Fibroblast of the aortic adventitia (primary cell): ENCODE measurements around the gene DHX38. TPM values are rescaled to one million over a fixed set of nuclear protein-coding genes. Genes with fewer than 3 reads are reported as not detected.

Source experiments
- DNase-seq: peaks from one replicate; pipeline ENCODE4 v3.0.0-alpha.2; 2010; ENCODE audit warnings: low read depth
- H3K4me3 ChIP-seq: 2 replicates; pipeline ENCODE4 v1.5.1; 2011; ENCODE audit warnings: low read depth, mild to moderate bottlenecking, control low read depth, low read length, moderate library complexity
- total RNA-seq: library from RNA; depleted of rRNA; stranded (reverse); fragments of >200 nt; gene quantifications from 2 replicates; pipeline ENCODE4 v1.2.3, GENCODE V29; 2012; ENCODE audit warnings: low replicate concordance
- TF ChIP-seq, protein P1 (sequence below): IDR thresholded peaks from 2 replicates; pipeline ENCODE4 v1.5.1; 2011; ENCODE audit warnings: mild to moderate bottlenecking, low read length, control low read depth, inconsistent platforms; ENCODE audit not compliant: insufficient read depth

DHX38 gene
- total RNA-seq, 1 donor: 39.1 TPM

- no peak overlapping the region for H3K4me3 ChIP-seq
- TF ChIP-seq, protein P1, sequence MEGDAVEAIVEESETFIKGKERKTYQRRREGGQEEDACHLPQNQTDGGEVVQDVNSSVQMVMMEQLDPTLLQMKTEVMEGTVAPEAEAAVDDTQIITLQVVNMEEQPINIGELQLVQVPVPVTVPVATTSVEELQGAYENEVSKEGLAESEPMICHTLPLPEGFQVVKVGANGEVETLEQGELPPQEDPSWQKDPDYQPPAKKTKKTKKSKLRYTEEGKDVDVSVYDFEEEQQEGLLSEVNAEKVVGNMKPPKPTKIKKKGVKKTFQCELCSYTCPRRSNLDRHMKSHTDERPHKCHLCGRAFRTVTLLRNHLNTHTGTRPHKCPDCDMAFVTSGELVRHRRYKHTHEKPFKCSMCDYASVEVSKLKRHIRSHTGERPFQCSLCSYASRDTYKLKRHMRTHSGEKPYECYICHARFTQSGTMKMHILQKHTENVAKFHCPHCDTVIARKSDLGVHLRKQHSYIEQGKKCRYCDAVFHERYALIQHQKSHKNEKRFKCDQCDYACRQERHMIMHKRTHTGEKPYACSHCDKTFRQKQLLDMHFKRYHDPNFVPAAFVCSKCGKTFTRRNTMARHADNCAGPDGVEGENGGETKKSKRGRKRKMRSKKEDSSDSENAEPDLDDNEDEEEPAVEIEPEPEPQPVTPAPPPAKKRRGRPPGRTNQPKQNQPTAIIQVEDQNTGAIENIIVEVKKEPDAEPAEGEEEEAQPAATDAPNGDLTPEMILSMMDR: no peak
- no peak for DNase-seq
These were observed 12.3 kb downstream of the DHX38 start for GRCh38 chr16:72105978-72106377.

GRCh38 chr16:72107371-72107770 lies 13.7 kb downstream of the DHX38 start:
- no peak overlapping the region for H3K4me3 ChIP-seq
- TF ChIP-seq, protein P1: no peak
- no peak for DNase-seq

- no peak overlapping the region for H3K4me3 ChIP-seq
- no peak for DNase-seq
- TF ChIP-seq, protein P1: no peak
These were observed 14.9 kb downstream of the DHX38 start for GRCh38 chr16:72108353-72109102.

- DNase-seq: no peak
- H3K4me3 ChIP-seq: no peak overlapping the region
- TF ChIP-seq, protein P1: no peak
These were observed 15.7 kb downstream of the DHX38 start for GRCh38 chr16:72109300-72109699.

DNA sequence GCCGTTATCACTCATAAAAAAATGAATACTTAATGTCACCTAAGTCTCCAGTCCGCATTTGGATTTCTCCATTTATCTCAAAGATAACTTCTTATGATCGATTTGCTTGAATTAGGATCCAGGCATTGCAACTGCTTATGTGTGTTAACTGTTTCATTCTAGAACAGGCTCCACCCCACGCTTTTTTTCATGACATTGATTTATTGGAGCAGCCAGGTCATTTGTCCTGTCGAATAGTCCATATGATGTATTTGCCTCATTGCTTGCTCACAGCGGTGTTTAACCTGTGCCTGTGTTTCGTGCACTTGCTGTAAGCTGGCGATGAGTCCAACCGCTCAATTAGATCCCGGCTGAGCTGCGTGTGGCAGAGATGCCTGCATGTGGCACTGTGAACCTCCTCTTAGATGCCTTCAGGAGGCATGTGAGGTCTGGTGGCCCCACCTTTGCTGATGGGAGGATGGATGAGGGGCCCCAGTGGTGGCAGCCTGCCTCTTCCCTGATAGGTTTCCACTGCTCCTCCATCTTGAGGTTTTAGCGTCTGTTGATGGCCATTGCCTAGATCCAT lies 16.4 kb downstream of the DHX38 start:
- TF ChIP-seq, protein P1: no peak
- no peak overlapping the region for H3K4me3 ChIP-seq
- DNase-seq: no peak

- no peak overlapping the region for H3K4me3 ChIP-seq
- no peak for DNase-seq
- TF ChIP-seq, protein P1: no peak
These were observed 17.3 kb downstream of the DHX38 start for GRCh38 chr16:72110662-72111615.
